Chondrocyte (in vitro differentiated cells): ENCODE measurements around the gene ZBTB46. TPM values are rescaled to one million over a fixed set of nuclear protein-coding genes. Genes with fewer than 3 reads are reported as not detected.

Experiments
- DNase-seq: peaks from one replicate; pipeline ENCODE4 v3.0.0; 2021; ENCODE audit warnings: mixed read lengths, low spot score
- H3K27ac Mint-ChIP-seq: one replicate; pipeline ENCODE4 v1.8.0; 2021; ENCODE audit warnings: mild to moderate bottlenecking, moderate library complexity, mixed read lengths; ENCODE audit not compliant: unreplicated experiment
- H3K27me3 Mint-ChIP-seq: 2 replicates; pipeline ENCODE4 v1.8.0; 2021; ENCODE audit warnings: low read depth, mixed read lengths
- H3K36me3 Mint-ChIP-seq: 2 replicates; pipeline ENCODE4 v1.8.0; 2021; ENCODE audit warnings: low read depth, mixed read lengths
- H3K4me1 Mint-ChIP-seq: 2 replicates; pipeline ENCODE4 v1.8.0; 2021; ENCODE audit warnings: low read depth, mild to moderate bottlenecking, mixed read lengths
- H3K4me3 Mint-ChIP-seq: one replicate; pipeline ENCODE4 v1.8.0; 2021; ENCODE audit warnings: mild to moderate bottlenecking, moderate library complexity, mixed read lengths; ENCODE audit not compliant: unreplicated experiment
- H3K9me3 Mint-ChIP-seq: 2 replicates; pipeline ENCODE4 v1.8.0; 2021; ENCODE audit warnings: low read depth, mixed read lengths
- CTCF ChIP-seq: fragments of 200-600 bp; sonication (generic); IDR thresholded peaks from 2 replicates; pipeline ENCODE4 v1.5.0; 2021; ENCODE audit warnings: antibody characterized with exemption, mild to moderate bottlenecking, moderate library complexity
- total RNA-seq: library from RNA; stranded (reverse); gene quantifications from 3 replicates; pipeline ENCODE4 v1.2.1, GENCODE V29; 2021

ZBTB46 gene
- total RNA-seq, 1 donor from 2014 or later: 6.0 TPM

GRCh38 chr20:63848003-63848911 is 17.2 kb upstream of the ZBTB46 start:
- Mint-ChIP-seq H3K27ac (no peak overlapping the region), H3K27me3 (peaks cover 2% of the 10 kb centered on the region), H3K4me3 (no peak overlapping the region), H3K4me1 (peaks cover 6% of the 10 kb centered on the region), H3K9me3 (no peaks in the 10 kb centered on the region), H3K36me3 (peaks cover 1% of the 10 kb centered on the region)
- TF ChIP-seq CTCF: no peak
- DNase-seq: no peak

- H3K27me3 Mint-ChIP-seq: peaks cover 2% of the 10 kb centered on the region
Observed at GRCh38 chr20:63847237-63848002, 16.4 kb upstream of the ZBTB46 start.

GRCh38 chr20:63846888-63847236 is 15.8 kb upstream of the ZBTB46 start:
- no peak overlapping the region for H3K4me3 Mint-ChIP-seq
- H3K36me3 Mint-ChIP-seq: peaks cover 2% of the 10 kb centered on the region
- H3K4me1 Mint-ChIP-seq: peaks cover 4% of the 10 kb centered on the region
- peaks cover 2% of the 10 kb centered on the region for H3K27me3 Mint-ChIP-seq
- TF ChIP-seq CTCF: no peak
- H3K27ac Mint-ChIP-seq: no peak overlapping the region
- no peaks in the 10 kb centered on the region for H3K9me3 Mint-ChIP-seq
- no peak for DNase-seq

More at GRCh38 chr20:63847237-63848002, 16.4 kb upstream of the ZBTB46 start:
- H3K9me3 Mint-ChIP-seq: no peaks in the 10 kb centered on the region
- peaks cover 6% of the 10 kb centered on the region for H3K4me1 Mint-ChIP-seq
- DNase-seq: no peak
- H3K4me3 Mint-ChIP-seq: no peak overlapping the region
- TF ChIP-seq CTCF: no peak
- H3K36me3 Mint-ChIP-seq: peaks cover 2% of the 10 kb centered on the region
- H3K27ac Mint-ChIP-seq: no peak overlapping the region

- no peaks in the 10 kb centered on the region for H3K9me3 Mint-ChIP-seq
- peaks cover 2% of the 10 kb centered on the region for H3K36me3 Mint-ChIP-seq
- H3K4me1 Mint-ChIP-seq: peaks cover 4% of the 10 kb centered on the region
- peaks cover 2% of the 10 kb centered on the region for H3K27me3 Mint-ChIP-seq
- H3K4me3 Mint-ChIP-seq: peak overlapping the region; percentile 48
- no peak for DNase-seq
- peak; percentile 36 for TF ChIP-seq CTCF
- peak overlapping the region; percentile 9 for H3K27ac Mint-ChIP-seq
Observed at GRCh38 chr20:63846128-63846771, 15.2 kb upstream of the ZBTB46 start.

- DNase-seq: no peak
- H3K27ac Mint-ChIP-seq: no peak overlapping the region
- no peaks in the 10 kb centered on the region for H3K9me3 Mint-ChIP-seq
- H3K27me3 Mint-ChIP-seq: peaks cover 2% of the 10 kb centered on the region
- H3K4me1 Mint-ChIP-seq: peaks cover 4% of the 10 kb centered on the region
- no peak overlapping the region for H3K4me3 Mint-ChIP-seq
- peaks cover 2% of the 10 kb centered on the region for H3K36me3 Mint-ChIP-seq
- TF ChIP-seq CTCF: no peak
Observed at GRCh38 chr20:63844511-63844991, 13.5 kb upstream of the ZBTB46 start.
